ENCODE data around the gene PAXIP1.
A peak's percentile ranks its signal among the peaks of the same experiment; 100 is the strongest.

Gene PAXIP1

DNA sequence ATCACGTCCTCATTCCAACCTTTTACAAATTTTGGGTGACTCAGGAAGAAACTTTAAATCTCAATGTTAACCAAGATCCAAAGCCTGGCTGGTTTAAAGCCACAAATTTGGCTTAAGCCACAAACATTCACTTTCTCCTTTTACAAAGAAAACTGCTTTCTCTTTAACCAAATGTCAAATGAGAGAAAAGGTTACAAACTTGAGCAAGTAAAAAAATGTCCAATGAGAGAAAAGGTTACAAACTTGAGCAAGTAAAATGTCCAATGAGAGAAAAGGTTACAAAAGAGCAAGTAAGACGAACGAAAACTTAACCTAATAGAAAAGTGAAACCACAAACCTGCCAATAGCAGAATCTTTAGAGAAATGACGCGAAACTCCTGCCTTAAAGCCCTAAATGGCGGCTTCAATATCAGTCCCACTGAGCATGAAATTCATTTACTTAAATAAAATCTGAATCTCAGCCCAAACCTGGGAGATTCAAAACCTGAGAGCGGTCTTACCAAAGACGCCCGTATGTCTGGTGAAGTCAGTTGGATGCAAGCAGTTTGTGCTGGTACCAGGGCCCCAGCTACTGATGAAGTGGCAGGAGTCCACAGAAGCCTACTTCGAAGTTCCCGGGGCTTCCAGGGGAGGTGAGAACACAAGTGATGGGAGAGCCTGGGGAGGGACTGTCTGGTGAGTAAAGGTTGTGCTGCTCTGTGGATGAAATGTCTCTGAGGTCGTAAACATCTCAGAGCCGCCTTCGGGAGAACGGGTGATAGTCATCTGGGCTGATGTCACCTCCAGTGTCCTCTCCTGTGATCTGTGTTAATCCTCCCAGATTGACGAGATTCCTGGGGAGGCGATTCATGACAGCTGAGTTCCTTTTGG, 74.6 kb downstream of the PAXIP1 start (continued):
- TF ChIP-seq, protein P1, sequence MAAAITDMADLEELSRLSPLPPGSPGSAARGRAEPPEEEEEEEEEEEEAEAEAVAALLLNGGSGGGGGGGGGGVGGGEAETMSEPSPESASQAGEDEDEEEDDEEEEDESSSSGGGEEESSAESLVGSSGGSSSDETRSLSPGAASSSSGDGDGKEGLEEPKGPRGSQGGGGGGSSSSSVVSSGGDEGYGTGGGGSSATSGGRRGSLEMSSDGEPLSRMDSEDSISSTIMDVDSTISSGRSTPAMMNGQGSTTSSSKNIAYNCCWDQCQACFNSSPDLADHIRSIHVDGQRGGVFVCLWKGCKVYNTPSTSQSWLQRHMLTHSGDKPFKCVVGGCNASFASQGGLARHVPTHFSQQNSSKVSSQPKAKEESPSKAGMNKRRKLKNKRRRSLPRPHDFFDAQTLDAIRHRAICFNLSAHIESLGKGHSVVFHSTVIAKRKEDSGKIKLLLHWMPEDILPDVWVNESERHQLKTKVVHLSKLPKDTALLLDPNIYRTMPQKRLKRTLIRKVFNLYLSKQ (tag by site-specific recombination; IDR thresholded peaks at IDR 0.05; ENCODE audit: borderline replicate concordance) = no peak
- TF ChIP-seq, protein P2, sequence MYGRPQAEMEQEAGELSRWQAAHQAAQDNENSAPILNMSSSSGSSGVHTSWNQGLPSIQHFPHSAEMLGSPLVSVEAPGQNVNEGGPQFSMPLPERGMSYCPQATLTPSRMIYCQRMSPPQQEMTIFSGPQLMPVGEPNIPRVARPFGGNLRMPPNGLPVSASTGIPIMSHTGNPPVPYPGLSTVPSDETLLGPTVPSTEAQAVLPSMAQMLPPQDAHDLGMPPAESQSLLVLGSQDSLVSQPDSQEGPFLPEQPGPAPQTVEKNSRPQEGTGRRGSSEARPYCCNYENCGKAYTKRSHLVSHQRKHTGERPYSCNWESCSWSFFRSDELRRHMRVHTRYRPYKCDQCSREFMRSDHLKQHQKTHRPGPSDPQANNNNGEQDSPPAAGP (tag by site-specific recombination; IDR thresholded peaks at IDR 0.05) = peak; percentile 88
- TF ChIP-seq, protein P3, sequence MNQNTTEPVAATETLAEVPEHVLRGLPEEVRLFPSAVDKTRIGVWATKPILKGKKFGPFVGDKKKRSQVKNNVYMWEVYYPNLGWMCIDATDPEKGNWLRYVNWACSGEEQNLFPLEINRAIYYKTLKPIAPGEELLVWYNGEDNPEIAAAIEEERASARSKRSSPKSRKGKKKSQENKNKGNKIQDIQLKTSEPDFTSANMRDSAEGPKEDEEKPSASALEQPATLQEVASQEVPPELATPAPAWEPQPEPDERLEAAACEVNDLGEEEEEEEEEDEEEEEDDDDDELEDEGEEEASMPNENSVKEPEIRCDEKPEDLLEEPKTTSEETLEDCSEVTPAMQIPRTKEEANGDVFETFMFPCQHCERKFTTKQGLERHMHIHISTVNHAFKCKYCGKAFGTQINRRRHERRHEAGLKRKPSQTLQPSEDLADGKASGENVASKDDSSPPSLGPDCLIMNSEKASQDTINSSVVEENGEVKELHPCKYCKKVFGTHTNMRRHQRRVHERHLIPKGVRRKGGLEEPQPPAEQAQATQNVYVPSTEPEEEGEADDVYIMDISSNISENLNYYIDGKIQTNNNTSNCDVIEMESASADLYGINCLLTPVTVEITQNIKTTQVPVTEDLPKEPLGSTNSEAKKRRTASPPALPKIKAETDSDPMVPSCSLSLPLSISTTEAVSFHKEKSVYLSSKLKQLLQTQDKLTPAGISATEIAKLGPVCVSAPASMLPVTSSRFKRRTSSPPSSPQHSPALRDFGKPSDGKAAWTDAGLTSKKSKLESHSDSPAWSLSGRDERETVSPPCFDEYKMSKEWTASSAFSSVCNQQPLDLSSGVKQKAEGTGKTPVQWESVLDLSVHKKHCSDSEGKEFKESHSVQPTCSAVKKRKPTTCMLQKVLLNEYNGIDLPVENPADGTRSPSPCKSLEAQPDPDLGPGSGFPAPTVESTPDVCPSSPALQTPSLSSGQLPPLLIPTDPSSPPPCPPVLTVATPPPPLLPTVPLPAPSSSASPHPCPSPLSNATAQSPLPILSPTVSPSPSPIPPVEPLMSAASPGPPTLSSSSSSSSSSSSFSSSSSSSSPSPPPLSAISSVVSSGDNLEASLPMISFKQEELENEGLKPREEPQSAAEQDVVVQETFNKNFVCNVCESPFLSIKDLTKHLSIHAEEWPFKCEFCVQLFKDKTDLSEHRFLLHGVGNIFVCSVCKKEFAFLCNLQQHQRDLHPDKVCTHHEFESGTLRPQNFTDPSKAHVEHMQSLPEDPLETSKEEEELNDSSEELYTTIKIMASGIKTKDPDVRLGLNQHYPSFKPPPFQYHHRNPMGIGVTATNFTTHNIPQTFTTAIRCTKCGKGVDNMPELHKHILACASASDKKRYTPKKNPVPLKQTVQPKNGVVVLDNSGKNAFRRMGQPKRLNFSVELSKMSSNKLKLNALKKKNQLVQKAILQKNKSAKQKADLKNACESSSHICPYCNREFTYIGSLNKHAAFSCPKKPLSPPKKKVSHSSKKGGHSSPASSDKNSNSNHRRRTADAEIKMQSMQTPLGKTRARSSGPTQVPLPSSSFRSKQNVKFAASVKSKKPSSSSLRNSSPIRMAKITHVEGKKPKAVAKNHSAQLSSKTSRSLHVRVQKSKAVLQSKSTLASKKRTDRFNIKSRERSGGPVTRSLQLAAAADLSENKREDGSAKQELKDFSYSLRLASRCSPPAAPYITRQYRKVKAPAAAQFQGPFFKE (tag by site-specific recombination; IDR thresholded peaks at IDR 0.05; ENCODE audit: borderline replicate concordance) = no peak
- no peak for TF ChIP-seq KLF1 (tag by site-specific recombination; IDR thresholded peaks at IDR 0.05)
- no peak for TF ChIP-seq ZNF473 (tag by site-specific recombination; IDR thresholded peaks at IDR 0.05)
- TF ChIP-seq, protein P4, sequence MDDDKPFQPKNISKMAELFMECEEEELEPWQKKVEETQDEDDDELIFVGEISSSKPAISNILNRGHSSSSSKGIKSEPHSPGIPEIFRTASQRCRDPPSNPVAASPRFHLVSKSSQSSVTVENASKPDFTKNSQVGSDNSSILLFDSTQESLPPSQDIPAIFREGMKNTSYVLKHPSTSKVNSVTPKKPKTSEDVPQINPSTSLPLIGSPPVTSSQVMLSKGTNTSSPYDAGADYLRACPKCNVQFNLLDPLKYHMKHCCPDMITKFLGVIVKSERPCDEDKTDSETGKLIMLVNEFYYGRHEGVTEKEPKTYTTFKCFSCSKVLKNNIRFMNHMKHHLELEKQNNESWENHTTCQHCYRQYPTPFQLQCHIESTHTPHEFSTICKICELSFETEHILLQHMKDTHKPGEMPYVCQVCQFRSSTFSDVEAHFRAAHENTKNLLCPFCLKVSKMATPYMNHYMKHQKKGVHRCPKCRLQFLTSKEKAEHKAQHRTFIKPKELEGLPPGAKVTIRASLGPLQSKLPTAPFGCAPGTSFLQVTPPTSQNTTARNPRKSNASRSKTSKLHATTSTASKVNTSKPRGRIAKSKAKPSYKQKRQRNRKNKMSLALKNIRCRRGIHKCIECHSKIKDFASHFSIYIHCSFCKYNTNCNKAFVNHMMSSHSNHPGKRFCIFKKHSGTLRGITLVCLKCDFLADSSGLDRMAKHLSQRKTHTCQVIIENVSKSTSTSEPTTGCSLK (tag by site-specific recombination; IDR thresholded peaks at IDR 0.05) = no peak

DNA sequence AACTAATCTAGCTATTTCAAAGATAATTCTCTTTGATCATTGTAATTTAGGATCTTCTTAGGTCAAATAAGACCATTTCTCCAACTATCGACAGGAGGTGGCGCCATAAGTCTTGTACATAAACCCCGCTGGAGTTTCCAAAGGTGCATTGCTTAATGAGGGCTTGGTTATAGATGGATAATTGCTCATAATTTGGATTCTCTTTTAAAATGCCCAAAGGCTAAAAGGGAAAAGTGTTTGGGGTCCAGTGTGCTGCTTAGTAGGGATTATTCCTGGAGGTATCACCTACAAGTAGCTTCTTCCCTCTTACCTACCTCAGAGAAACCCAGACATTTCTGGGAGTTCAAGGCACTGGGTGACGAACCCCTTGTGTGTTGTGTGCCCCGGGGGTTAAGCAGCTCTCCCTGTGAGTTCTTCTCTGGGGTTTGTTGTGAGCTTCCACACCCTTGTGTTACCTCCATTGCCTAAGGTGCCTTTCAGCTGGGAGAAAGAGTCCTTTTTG, 75.2 kb downstream of the PAXIP1 start:
- no peak overlapping the region for H3K27ac ChIP-seq (ENCODE audit: extremely low read depth, low read depth, low read length)
- peak overlapping the region; percentile 41 for H3K4me3 ChIP-seq (ENCODE audit: low read depth, low read length)
- ChIA-PET POLR2A (interaction anchor here (0.7 kb wide), 1 partner anchor 76 kb away, joined by 3 read pairs; the partner anchor contains the start of gene PAXIP1), CTCF (interaction anchor here (0.6 to 3.4 kb wide), 56 partner anchors 9 to 1886 kb away, joined by 3 to 31 read pairs (median 4); no protein-coding TSS in a partner anchor)
- peaks cover 0 to 3% of the 10 kb centered on the region in 2 experiments; a peak in 1 of 3 replicates for H3K36me3 ChIP-seq (ENCODE audit: control insufficient read depth in 2 of 2, insufficient read depth in 1 of 2, low read length in 2 of 2)
- H3K4me1 ChIP-seq (ENCODE audit: control insufficient read depth, insufficient read depth, low read length) = no peaks in the 10 kb centered on the region
- H3K9me3 ChIP-seq (ENCODE audit: control insufficient read depth, insufficient read depth, low read depth, low read length) = no peaks in the 10 kb centered on the region
- TF ChIP-seq MYNN (tag by site-specific recombination; IDR thresholded peaks at IDR 0.05; ENCODE audit: borderline replicate concordance) (no peak), ZNF837 (tag by site-specific recombination; IDR thresholded peaks at IDR 0.05) (no peak), ZNF654 (tag by site-specific recombination; IDR thresholded peaks at IDR 0.05; ENCODE audit: low read depth) (peak; percentile 95), YY1 (tag by site-specific recombination; IDR thresholded peaks at IDR 0.05) (no peak), GFI1B (tag by site-specific recombination; IDR thresholded peaks at IDR 0.05) (no peak), ZNF146 (tag by site-specific recombination; IDR thresholded peaks at IDR 0.05) (no peak), OVOL3 (tag by site-specific recombination; IDR thresholded peaks at IDR 0.05) (no peak)
- TF ChIP-seq, protein P5, sequence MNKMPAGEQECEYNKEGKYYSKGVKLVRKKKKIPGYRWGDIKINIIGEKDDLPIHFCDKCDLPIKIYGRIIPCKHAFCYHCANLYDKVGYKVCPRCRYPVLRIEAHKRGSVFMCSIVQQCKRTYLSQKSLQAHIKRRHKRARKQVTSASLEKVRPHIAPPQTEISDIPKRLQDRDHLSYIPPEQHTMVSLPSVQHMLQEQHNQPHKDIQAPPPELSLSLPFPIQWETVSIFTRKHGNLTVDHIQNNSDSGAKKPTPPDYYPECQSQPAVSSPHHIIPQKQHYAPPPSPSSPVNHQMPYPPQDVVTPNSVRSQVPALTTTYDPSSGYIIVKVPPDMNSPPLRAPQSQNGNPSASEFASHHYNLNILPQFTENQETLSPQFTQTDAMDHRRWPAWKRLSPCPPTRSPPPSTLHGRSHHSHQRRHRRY (tag by site-specific recombination; IDR thresholded peaks at IDR 0.05) = no peak
- TF ChIP-seq, protein P6, sequence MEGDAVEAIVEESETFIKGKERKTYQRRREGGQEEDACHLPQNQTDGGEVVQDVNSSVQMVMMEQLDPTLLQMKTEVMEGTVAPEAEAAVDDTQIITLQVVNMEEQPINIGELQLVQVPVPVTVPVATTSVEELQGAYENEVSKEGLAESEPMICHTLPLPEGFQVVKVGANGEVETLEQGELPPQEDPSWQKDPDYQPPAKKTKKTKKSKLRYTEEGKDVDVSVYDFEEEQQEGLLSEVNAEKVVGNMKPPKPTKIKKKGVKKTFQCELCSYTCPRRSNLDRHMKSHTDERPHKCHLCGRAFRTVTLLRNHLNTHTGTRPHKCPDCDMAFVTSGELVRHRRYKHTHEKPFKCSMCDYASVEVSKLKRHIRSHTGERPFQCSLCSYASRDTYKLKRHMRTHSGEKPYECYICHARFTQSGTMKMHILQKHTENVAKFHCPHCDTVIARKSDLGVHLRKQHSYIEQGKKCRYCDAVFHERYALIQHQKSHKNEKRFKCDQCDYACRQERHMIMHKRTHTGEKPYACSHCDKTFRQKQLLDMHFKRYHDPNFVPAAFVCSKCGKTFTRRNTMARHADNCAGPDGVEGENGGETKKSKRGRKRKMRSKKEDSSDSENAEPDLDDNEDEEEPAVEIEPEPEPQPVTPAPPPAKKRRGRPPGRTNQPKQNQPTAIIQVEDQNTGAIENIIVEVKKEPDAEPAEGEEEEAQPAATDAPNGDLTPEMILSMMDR (tag by site-specific recombination; IDR thresholded peaks at IDR 0.05) = peak; percentile 39; the same call in 1 of the 2 replicates
- TF ChIP-seq, protein P7, sequence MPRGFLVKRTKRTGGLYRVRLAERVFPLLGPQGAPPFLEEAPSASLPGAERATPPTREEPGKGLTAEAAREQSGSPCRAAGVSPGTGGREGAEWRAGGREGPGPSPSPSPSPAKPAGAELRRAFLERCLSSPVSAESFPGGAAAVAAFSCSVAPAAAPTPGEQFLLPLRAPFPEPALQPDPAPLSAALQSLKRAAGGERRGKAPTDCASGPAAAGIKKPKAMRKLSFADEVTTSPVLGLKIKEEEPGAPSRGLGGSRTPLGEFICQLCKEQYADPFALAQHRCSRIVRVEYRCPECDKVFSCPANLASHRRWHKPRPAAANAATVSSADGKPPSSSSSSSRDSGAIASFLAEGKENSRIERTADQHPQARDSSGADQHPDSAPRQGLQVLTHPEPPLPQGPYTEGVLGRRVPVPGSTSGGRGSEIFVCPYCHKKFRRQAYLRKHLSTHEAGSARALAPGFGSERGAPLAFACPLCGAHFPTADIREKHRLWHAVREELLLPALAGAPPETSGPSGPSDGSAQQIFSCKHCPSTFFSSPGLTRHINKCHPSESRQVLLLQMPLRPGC (tag by site-specific recombination; IDR thresholded peaks at IDR 0.05) = no peak
